Activated CD8-positive, alpha-beta memory T cell treated with anti-CD3 and anti-CD28 coated beads, Interleukin-2, amount 10 ng/mL, durations not matched to agents 7 days and 5 days (primary cell): ENCODE data around the gene STRA6. TPM values are rescaled to one million over a fixed set of nuclear protein-coding genes. Genes with fewer than 3 reads are reported as not detected.

Experiments
- ATAC-seq: fragments of 150-1000 bp; cut with Tn5 transposase; one replicate; pipeline ENCODE4 v1.10.0; 2021; ENCODE audit warnings: moderate library complexity
- CTCF ChIA-PET: fragments of 350-600 bp; sonication (Branson Sonifier 250); formaldehyde crosslinking; loops from one replicate; lab custom pipeline; 2021; ENCODE audit warnings: antibody characterized with exemption; lab: Charles Lee
- DNase-seq: peaks from one replicate; pipeline ENCODE4 v3.0.0-alpha.2; 2020
- H3K27ac Mint-ChIP-seq: one replicate; pipeline ENCODE4 v1.8.0; 2021; ENCODE audit warnings: mild to moderate bottlenecking, mixed read lengths
- H3K27me3 Mint-ChIP-seq: one replicate; pipeline ENCODE4 v1.8.0; 2021; ENCODE audit warnings: mixed read lengths
- H3K36me3 Mint-ChIP-seq: one replicate; pipeline ENCODE4 v1.8.0; 2021; ENCODE audit warnings: mild to moderate bottlenecking, mixed read lengths
- H3K4me1 Mint-ChIP-seq: one replicate; pipeline ENCODE4 v1.8.0; 2021; ENCODE audit warnings: mixed read lengths
- H3K4me3 Mint-ChIP-seq: one replicate; pipeline ENCODE4 v1.8.0; 2021; ENCODE audit warnings: mild to moderate bottlenecking, moderate library complexity, mixed read lengths
- H3K9me3 Mint-ChIP-seq: one replicate; pipeline ENCODE4 v1.8.0; 2022; ENCODE audit warnings: low read depth, mixed read lengths
- total RNA-seq, 2 experiments: library from RNA; stranded (reverse); gene quantifications; one replicate each; pipeline ENCODE4 v1.2.3, GENCODE V29; 2021

STRA6 gene
- total RNA-seq, result 1 to 10 TPM in 1 of 2 experiments, not detected in 1; 1.3 TPM

- DNase-seq, result no peak
- Mint-ChIP-seq H3K4me3 (no peak within 1 kb of the TSS), H3K9me3 (no peaks in the 10 kb centered on the region), H3K36me3 (no peaks in the 10 kb centered on the region), H3K27me3 (peaks cover 33% of the 10 kb centered on the region), H3K4me1 (no peaks in the 10 kb centered on the region), H3K27ac (no peak within 1 kb of the TSS)
- CTCF ChIA-PET, result no interaction called here
- no peak for ATAC-seq
Measured at GRCh38 chr15:74202452-74203401, at the start of gene STRA6. Gene STRA6 (minus strand): TSS chr15:74202787. CDS start chr15:74202267, 520 bp downstream.

GRCh38 chr15:74252291-74252690, 49.7 kb upstream of the STRA6 start:
- CTCF ChIA-PET, result interaction anchor here (1.5 kb wide), 1 partner anchor 55 kb away, joined by 4 read pairs; no protein-coding TSS in a partner anchor
- Mint-ChIP-seq H3K36me3 (no peaks in the 10 kb centered on the region), H3K9me3 (no peaks in the 10 kb centered on the region)

GRCh38 chr15:74251131-74251811, 48.7 kb upstream of the STRA6 start:
- DNase-seq (no peak), ATAC-seq (no peak)
- H3K4me3 Mint-ChIP-seq, result no peak overlapping the region
- H3K27me3 Mint-ChIP-seq, result peaks cover 20% of the 10 kb centered on the region
- H3K4me1 Mint-ChIP-seq, result no peaks in the 10 kb centered on the region
- CTCF ChIA-PET, result no interaction called here
- H3K36me3 Mint-ChIP-seq, result no peaks in the 10 kb centered on the region
- no peak overlapping the region for H3K27ac Mint-ChIP-seq
- no peaks in the 10 kb centered on the region for H3K9me3 Mint-ChIP-seq

More at GRCh38 chr15:74252291-74252690, 49.7 kb upstream of the STRA6 start:
- H3K4me1 Mint-ChIP-seq, result no peaks in the 10 kb centered on the region
- ATAC-seq (no peak), DNase-seq (no peak)
- no peak overlapping the region for H3K4me3 Mint-ChIP-seq
- H3K27ac Mint-ChIP-seq, result no peak overlapping the region
- peaks cover 11% of the 10 kb centered on the region for H3K27me3 Mint-ChIP-seq

- Mint-ChIP-seq H3K4me3 (no peak overlapping the region), H3K27ac (no peak overlapping the region), H3K4me1 (no peaks in the 10 kb centered on the region), H3K27me3 (peaks cover 24% of the 10 kb centered on the region), H3K36me3 (no peaks in the 10 kb centered on the region), H3K9me3 (no peaks in the 10 kb centered on the region)
- DNase-seq, result no peak
- CTCF ChIA-PET, result no interaction called here
- ATAC-seq, result no peak
Measured at GRCh38 chr15:74250266-74250665, 47.7 kb upstream of the STRA6 start.

- H3K4me3 Mint-ChIP-seq, result no peak overlapping the region
- no peaks in the 10 kb centered on the region for H3K4me1 Mint-ChIP-seq
- H3K36me3 Mint-ChIP-seq, result no peaks in the 10 kb centered on the region
- peak; percentile 30 for ATAC-seq
- H3K27ac Mint-ChIP-seq, result no peak overlapping the region
- H3K9me3 Mint-ChIP-seq, result no peaks in the 10 kb centered on the region
- CTCF ChIA-PET, result interaction anchor here (1.4 kb wide), 2 partner anchors 15 to 77 kb away, joined by 3 read pairs; no protein-coding TSS in a partner anchor
- peaks cover 36% of the 10 kb centered on the region for H3K27me3 Mint-ChIP-seq
- no peak for DNase-seq
Measured at GRCh38 chr15:74245342-74245931, 42.9 kb upstream of the STRA6 start.

- Mint-ChIP-seq H3K4me1 (no peaks in the 10 kb centered on the region), H3K4me3 (no peak overlapping the region), H3K27ac (no peak overlapping the region), H3K36me3 (no peaks in the 10 kb centered on the region), H3K27me3 (peaks cover 36% of the 10 kb centered on the region), H3K9me3 (no peaks in the 10 kb centered on the region)
- no peak for DNase-seq
- no peak for ATAC-seq
- CTCF ChIA-PET, result interaction anchor here (1.4 kb wide), 2 partner anchors 16 to 78 kb away, joined by 3 read pairs; no protein-coding TSS in a partner anchor
Measured at GRCh38 chr15:74244822-74245341, 42.3 kb upstream of the STRA6 start.

- no peaks in the 10 kb centered on the region for H3K9me3 Mint-ChIP-seq
- no peak for ATAC-seq
Measured at GRCh38 chr15:74243431-74243830, 40.8 kb upstream of the STRA6 start.

GRCh38 chr15:74242441-74243185, 40.0 kb upstream of the STRA6 start:
- Mint-ChIP-seq H3K9me3 (no peaks in the 10 kb centered on the region), H3K27ac (no peak overlapping the region), H3K4me3 (no peak overlapping the region), H3K4me1 (no peaks in the 10 kb centered on the region), H3K27me3 (peaks cover 34% of the 10 kb centered on the region), H3K36me3 (no peaks in the 10 kb centered on the region)
- ATAC-seq, result no peak
- DNase-seq, result no peak
- CTCF ChIA-PET, result no interaction called here

More at GRCh38 chr15:74243431-74243830, 40.8 kb upstream of the STRA6 start:
- no peak for DNase-seq
- Mint-ChIP-seq H3K27ac (no peak overlapping the region), H3K4me1 (no peaks in the 10 kb centered on the region), H3K27me3 (peaks cover 36% of the 10 kb centered on the region), H3K4me3 (no peak overlapping the region), H3K36me3 (no peaks in the 10 kb centered on the region)
- CTCF ChIA-PET, result no interaction called here

- Mint-ChIP-seq H3K4me3 (no peak overlapping the region), H3K27me3 (peaks cover 21% of the 10 kb centered on the region), H3K36me3 (no peaks in the 10 kb centered on the region), H3K9me3 (no peaks in the 10 kb centered on the region), H3K27ac (no peak overlapping the region), H3K4me1 (no peaks in the 10 kb centered on the region)
- DNase-seq (no peak), ATAC-seq (no peak)
- CTCF ChIA-PET, result no interaction called here
Measured at GRCh38 chr15:74240897-74241614, 38.5 kb upstream of the STRA6 start.

- Mint-ChIP-seq H3K27ac (no peak overlapping the region), H3K4me1 (no peaks in the 10 kb centered on the region), H3K27me3 (peaks cover 16% of the 10 kb centered on the region), H3K4me3 (no peak overlapping the region), H3K9me3 (no peaks in the 10 kb centered on the region), H3K36me3 (no peaks in the 10 kb centered on the region)
- ATAC-seq (no peak), DNase-seq (no peak)
- CTCF ChIA-PET, result no interaction called here
Measured at GRCh38 chr15:74240002-74240568, 37.5 kb upstream of the STRA6 start.

- no peaks in the 10 kb centered on the region for H3K4me1 Mint-ChIP-seq
- H3K4me3 Mint-ChIP-seq, result no peak overlapping the region
- CTCF ChIA-PET, result interaction anchor here (1.2 kb wide), 1 partner anchor 68 kb away, joined by 3 read pairs; no protein-coding TSS in a partner anchor
- no peaks in the 10 kb centered on the region for H3K36me3 Mint-ChIP-seq
- H3K27me3 Mint-ChIP-seq, result peaks cover 10% of the 10 kb centered on the region
- H3K9me3 Mint-ChIP-seq, result no peaks in the 10 kb centered on the region
- ATAC-seq (no peak), DNase-seq (no peak)
- H3K27ac Mint-ChIP-seq, result no peak overlapping the region
Measured at GRCh38 chr15:74239051-74239705, 36.6 kb upstream of the STRA6 start.
